Naive thymus-derived CD4-positive, alpha-beta T cell (primary cell): ENCODE measurements around the gene SUSD1. TPM values are rescaled to one million over a fixed set of nuclear protein-coding genes. Genes with fewer than 3 reads are reported as not detected.

Experiments
- ATAC-seq: fragments of 150-1000 bp; cut with Tn5 transposase; 2 replicates; pipeline ENCODE4 v1.10.0; 2021; ENCODE audit warnings: mild to moderate bottlenecking, moderate library complexity
- CTCF ChIA-PET: fragments of 350-600 bp; sonication (Branson Sonifier 250); formaldehyde crosslinking; loops from one replicate; lab custom pipeline; 2021; ENCODE audit warnings: antibody characterized with exemption; lab: Charles Lee
- POLR2A ChIA-PET: fragments of 350-600 bp; sonication (Branson Sonifier 250); formaldehyde crosslinking; loops from one replicate; lab custom pipeline; 2021; ENCODE audit warnings: antibody characterized with exemption, inconsistent platforms; lab: Charles Lee
- DNase-seq, 9 donors: peaks; one replicate each; pipeline versions ENCODE4 v3.0.0 to v3.0.0-alpha.2; 2020 to 2022; ENCODE audit warnings: mixed read lengths in 1 of 9
- H3K27ac ChIP-seq: one replicate; pipeline ENCODE4 v1.7.0; 2013; ENCODE audit warnings: mild to moderate bottlenecking, low read depth, low read length, moderate library complexity
- H3K27me3 ChIP-seq, 2 donors: one replicate each; pipeline ENCODE4 v1.7.0; 2013; ENCODE audit warnings: low read length in 2 of 2, mild to moderate bottlenecking in 2 of 2, moderate library complexity in 2 of 2; ENCODE audit not compliant: control insufficient read depth in 2 of 2, insufficient read depth in 2 of 2
- H3K36me3 ChIP-seq, 3 experiments: 1 replicate in 2 of 3; 2 replicates in 1 of 3; pipeline ENCODE4 v1.7.0; 2013; ENCODE audit warnings: low read length in 3 of 3, mild to moderate bottlenecking in 3 of 3, moderate library complexity in 1 of 3; ENCODE audit not compliant: insufficient read depth in 3 of 3, control insufficient read depth in 2 of 3
- H3K4me1 ChIP-seq, 2 donors: one replicate each; pipeline ENCODE4 v1.7.0; 2013; ENCODE audit warnings: low read length in 2 of 2, mild to moderate bottlenecking in 2 of 2, moderate library complexity in 1 of 2; ENCODE audit not compliant: control insufficient read depth in 2 of 2, insufficient read depth in 2 of 2
- H3K4me3 ChIP-seq: 2 replicates; pipeline ENCODE4 v1.7.0; 2013; ENCODE audit warnings: mild to moderate bottlenecking, low read length
- H3K9me3 ChIP-seq, 3 experiments: 1 replicate in 2 of 3; 2 replicates in 1 of 3; pipeline ENCODE4 v1.7.0; 2013; ENCODE audit warnings: low read length in 3 of 3; ENCODE audit not compliant: control insufficient read depth in 2 of 3
- H3K27ac Mint-ChIP-seq, 9 donors: one replicate each; pipeline ENCODE4 v1.8.0; 2020 to 2022; ENCODE audit warnings: mixed read lengths in 9 of 9, mild to moderate bottlenecking in 8 of 9, moderate library complexity in 5 of 9, inconsistent platforms in 2 of 9
- H3K27me3 Mint-ChIP-seq, 5 donors: one replicate each; pipeline ENCODE4 v1.8.0; 2021 to 2022; ENCODE audit warnings: mixed read lengths in 5 of 5, mild to moderate bottlenecking in 1 of 5
- H3K36me3 Mint-ChIP-seq, 5 donors: one replicate each; pipeline ENCODE4 v1.8.0; 2020 to 2022; ENCODE audit warnings: mixed read lengths in 5 of 5, mild to moderate bottlenecking in 3 of 5, inconsistent platforms in 1 of 5
- H3K4me1 Mint-ChIP-seq, 7 donors: one replicate each; pipeline ENCODE4 v1.8.0; 2020 to 2022; ENCODE audit warnings: mixed read lengths in 7 of 7, mild to moderate bottlenecking in 3 of 7, inconsistent platforms in 1 of 7
- H3K4me3 Mint-ChIP-seq, 10 donors: one replicate each; pipeline ENCODE4 v1.8.0; 2020 to 2022; ENCODE audit warnings: mild to moderate bottlenecking in 10 of 10, mixed read lengths in 10 of 10, moderate library complexity in 6 of 10, inconsistent platforms in 2 of 10
- H3K9me3 Mint-ChIP-seq, 11 donors: one replicate each; pipeline ENCODE4 v1.8.0; 2020 to 2022; ENCODE audit warnings: mixed read lengths in 11 of 11, mild to moderate bottlenecking in 4 of 11, inconsistent platforms in 1 of 11, moderate library complexity in 1 of 11
- intact Hi-C, 2 donors: fragments of 100-400 bp; cut with micrococcal nuclease; formaldehyde crosslinking; loops; one replicate each; pipeline ENCODE4 v1.15.1; 2023
- polyA plus RNA-seq, 2 donors: library from polyadenylated mRNA; unstranded; fragments of 300-500 nt; fragmentation: Illumina TruSeq; gene quantifications; one replicate each; pipeline ENCODE4 v1.2.3, GENCODE V29; 2021
- total RNA-seq, 6 experiments: library from RNA in 5 of 6; stranded (reverse) in 5 of 6; gene quantifications; 1 replicate in 5 of 6; 2 replicates in 1 of 6; pipeline ENCODE4 v1.2.3 and lab custom pipeline; 2021 to 2026

Gene SUSD1
- total and polyA plus RNA-seq, 7 experiments from 2014 or later: 2.3 to 27.0 (median 4.6) TPM

DNA sequence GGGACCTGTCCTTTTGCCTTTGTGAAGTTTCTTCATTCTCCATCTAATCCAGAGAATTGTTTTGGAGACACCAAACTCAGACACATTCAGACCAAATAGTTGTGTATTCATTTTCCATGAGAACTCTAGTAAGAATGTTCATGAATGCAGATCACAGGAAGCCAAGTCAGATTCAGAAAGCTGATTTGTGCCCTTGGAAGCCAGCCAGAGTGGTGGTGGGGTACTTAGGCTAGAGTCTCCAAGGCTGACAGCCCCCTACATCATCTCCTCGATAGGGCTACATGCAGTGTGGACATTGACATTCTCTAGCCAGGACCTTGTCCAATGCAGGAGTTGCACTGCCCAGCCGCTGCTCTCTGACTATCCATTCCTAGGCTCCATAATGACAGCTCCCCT lies 140.9 kb downstream of the SUSD1 start:
- H3K4me1 Mint-ChIP-seq: peaks cover 41 to 76% (median 59%) of the 10 kb centered on the region in 7 donors
- no peak overlapping the region for H3K27ac ChIP-seq
- ChIA-PET CTCF (no interaction called here), POLR2A (interaction anchor here (1.5 to 1.7 kb wide), 2 partner anchors 114 to 138 kb away, joined by 4 to 7 read pairs; partner anchors contain the start of gene UGCG)
- peak overlapping the region in 1 of 9 donors; percentile 11 for H3K27ac Mint-ChIP-seq
- H3K4me1 ChIP-seq: peaks cover 21 to 31% of the 10 kb centered on the region in 2 donors
- peaks cover 0 to 16% (median 4%) of the 10 kb centered on the region in 5 donors for H3K27me3 Mint-ChIP-seq
- no peaks in the 10 kb centered on the region for H3K36me3 ChIP-seq
- peak overlapping the region in 1 of 10 donors; percentile 7 for H3K4me3 Mint-ChIP-seq
- no peak for DNase-seq
- ATAC-seq: no peak
- H3K27me3 ChIP-seq: no peaks in the 10 kb centered on the region
- H3K9me3 Mint-ChIP-seq: peaks cover 0 to 1% (median 0%) of the 10 kb centered on the region in 11 donors
- no peaks in the 10 kb centered on the region for H3K9me3 ChIP-seq
- no peak overlapping the region for H3K4me3 ChIP-seq
- peaks cover 0 to 51% (median 3%) of the 10 kb centered on the region in 5 donors for H3K36me3 Mint-ChIP-seq
- intact Hi-C loops: no loop called here

- POLR2A ChIA-PET: interaction anchor here (0.7 to 1.1 kb wide), 2 partner anchors 30 to 42 kb away, joined by 3 read pairs; no protein-coding TSS in a partner anchor
Observed at GRCh38 chr9:112033237-112034215, 141.6 kb downstream of the SUSD1 start.

GRCh38 chr9:112032743-112033142 lies 142.4 kb downstream of the SUSD1 start:
- intact Hi-C loops: no loop called here

More at GRCh38 chr9:112033237-112034215, 141.6 kb downstream of the SUSD1 start:
- H3K4me1 ChIP-seq: peaks cover 19 to 26% of the 10 kb centered on the region in 2 donors
- H3K27ac ChIP-seq: no peak overlapping the region
- no peaks in the 10 kb centered on the region for H3K9me3 ChIP-seq
- Mint-ChIP-seq H3K27me3 (peaks cover 0 to 13% (median 4%) of the 10 kb centered on the region in 5 donors), H3K27ac (peak overlapping the region in 1 of 9 donors; percentile 11), H3K4me1 (peaks cover 36 to 75% (median 58%) of the 10 kb centered on the region in 7 donors), H3K36me3 (peaks cover 0 to 51% (median 3%) of the 10 kb centered on the region in 5 donors), H3K9me3 (peaks cover 0 to 1% (median 0%) of the 10 kb centered on the region in 11 donors), H3K4me3 (peak overlapping the region in 2 of 10 donors; percentile 7 to 49)
- H3K27me3 ChIP-seq: no peaks in the 10 kb centered on the region
- H3K36me3 ChIP-seq: no peaks in the 10 kb centered on the region
- ATAC-seq: no peak
- no peak for DNase-seq
- no peak overlapping the region for H3K4me3 ChIP-seq
- CTCF ChIA-PET: interaction anchor here (0.7 kb wide), 1 partner anchor 13 kb away, joined by 3 read pairs; no protein-coding TSS in a partner anchor
- intact Hi-C loops: no loop called here

DNA sequence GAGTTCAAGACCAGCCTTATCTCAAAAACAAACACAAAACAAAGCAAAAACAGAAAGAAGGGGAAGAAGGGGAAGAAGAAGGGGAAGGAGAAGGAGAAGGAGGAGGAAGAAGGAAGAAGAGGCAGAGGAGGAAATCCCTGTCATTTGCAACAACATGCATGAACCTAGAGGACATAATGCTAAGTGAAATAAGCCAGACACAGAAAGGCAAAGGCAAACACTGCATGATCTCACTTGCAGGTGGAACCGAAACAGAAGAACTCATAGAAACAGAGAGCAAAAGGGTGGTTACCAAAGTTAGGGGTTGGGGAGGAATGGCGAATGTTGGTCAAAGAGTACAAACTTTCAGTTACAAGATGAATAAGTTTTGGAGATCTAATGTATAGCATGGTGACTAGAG lies 143.1 kb downstream of the SUSD1 start:
- ATAC-seq (no peak), DNase-seq (no peak)
- no peak overlapping the region for H3K27ac Mint-ChIP-seq
- H3K27me3 ChIP-seq: no peaks in the 10 kb centered on the region
- intact Hi-C loops: no loop called here
- H3K27ac ChIP-seq: no peak overlapping the region
- H3K36me3 Mint-ChIP-seq: peaks cover 0 to 49% (median 3%) of the 10 kb centered on the region in 5 donors
- H3K4me1 Mint-ChIP-seq: peaks cover 31 to 60% (median 44%) of the 10 kb centered on the region in 7 donors
- H3K27me3 Mint-ChIP-seq: peaks cover 0 to 15% (median 4%) of the 10 kb centered on the region in 5 donors
- H3K9me3 ChIP-seq: no peaks in the 10 kb centered on the region
- ChIA-PET POLR2A (no interaction called here), CTCF (no interaction called here)
- no peaks in the 10 kb centered on the region for H3K36me3 ChIP-seq
- H3K4me1 ChIP-seq: peaks cover 7 to 15% of the 10 kb centered on the region in 2 donors
- peaks cover 0 to 2% (median 0%) of the 10 kb centered on the region in 11 donors for H3K9me3 Mint-ChIP-seq
- no peak overlapping the region for H3K4me3 ChIP-seq
- H3K4me3 Mint-ChIP-seq: peak overlapping the region in 1 of 10 donors; percentile 7

More at GRCh38 chr9:112032743-112033142, 142.4 kb downstream of the SUSD1 start:
- no peak overlapping the region for H3K4me3 ChIP-seq
- POLR2A ChIA-PET: interaction anchor here (1.1 kb wide), 1 partner anchor 41 kb away, joined by 3 read pairs; no protein-coding TSS in a partner anchor
- DNase-seq: no peak
- H3K27me3 ChIP-seq: no peaks in the 10 kb centered on the region
- Mint-ChIP-seq H3K4me1 (peaks cover 36 to 68% (median 51%) of the 10 kb centered on the region in 7 donors), H3K4me3 (no peak overlapping the region), H3K27ac (no peak overlapping the region), H3K36me3 (peaks cover 0 to 54% (median 3%) of the 10 kb centered on the region in 5 donors), H3K27me3 (peaks cover 0 to 15% (median 4%) of the 10 kb centered on the region in 5 donors), H3K9me3 (peaks cover 0 to 2% (median 0%) of the 10 kb centered on the region in 11 donors)
- CTCF ChIA-PET: interaction anchor here (0.7 kb wide), 1 partner anchor 14 kb away, joined by 3 read pairs; no protein-coding TSS in a partner anchor
- H3K27ac ChIP-seq: no peak overlapping the region
- peaks cover 14 to 21% of the 10 kb centered on the region in 2 donors for H3K4me1 ChIP-seq
- H3K36me3 ChIP-seq: no peaks in the 10 kb centered on the region
- no peaks in the 10 kb centered on the region for H3K9me3 ChIP-seq
- ATAC-seq: no peak

GRCh38 chr9:112031400-112031799 lies 143.7 kb downstream of the SUSD1 start:
- POLR2A ChIA-PET: no interaction called here
- peaks cover 27 to 57% (median 40%) of the 10 kb centered on the region in 7 donors for H3K4me1 Mint-ChIP-seq

DNA sequence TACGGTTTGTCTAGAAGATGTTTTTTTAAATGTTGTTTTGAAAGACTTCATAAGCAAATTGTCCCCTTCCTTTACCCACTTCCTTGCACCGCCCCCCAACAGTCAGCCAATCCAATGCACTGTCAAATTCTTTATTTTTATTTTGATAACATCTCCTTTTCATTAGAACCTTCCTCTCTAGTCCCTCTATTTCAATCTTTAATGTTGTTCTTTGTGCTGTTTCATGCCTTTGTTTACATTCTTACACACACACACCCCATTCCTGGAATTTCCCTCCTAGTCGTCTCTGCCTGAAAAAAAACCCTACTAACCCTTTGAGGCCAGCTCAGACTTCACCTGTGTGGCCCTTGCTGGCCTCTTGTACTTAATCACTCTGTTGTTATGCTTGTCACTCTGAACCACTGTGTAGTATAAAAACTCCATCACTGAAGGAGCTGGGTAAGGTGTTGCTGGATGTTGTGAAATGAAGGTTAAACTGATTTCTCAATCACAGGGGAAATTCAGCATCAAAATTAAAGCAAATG lies 145.1 kb downstream of the SUSD1 start:
- Histone ChIP-seq H3K27ac (no peak overlapping the region), H3K9me3 (no peaks in the 10 kb centered on the region), H3K27me3 (no peaks in the 10 kb centered on the region), H3K4me3 (no peak overlapping the region), H3K4me1 (peaks cover 0 to 13% of the 10 kb centered on the region in 2 donors), H3K36me3 (no peaks in the 10 kb centered on the region)
- Mint-ChIP-seq H3K4me1 (peaks cover 22 to 48% (median 31%) of the 10 kb centered on the region in 7 donors), H3K9me3 (peaks cover 0 to 5% (median 1%) of the 10 kb centered on the region in 11 donors), H3K4me3 (peak overlapping the region in 4 of 10 donors; percentile 3 to 33 (median 17)), H3K36me3 (peaks cover 0 to 47% (median 6%) of the 10 kb centered on the region in 5 donors), H3K27me3 (peaks cover 0 to 20% (median 4%) of the 10 kb centered on the region in 5 donors), H3K27ac (peak overlapping the region in 2 of 9 donors; percentile 10 to 30)
- ATAC-seq (no peak), DNase-seq (no peak)
- CTCF ChIA-PET: no interaction called here
- POLR2A ChIA-PET: no interaction called here
- intact Hi-C loops: loop anchor here in 1 of 2 donors (1.0 kb wide), 1 partner anchor 7 kb away; no protein-coding TSS in a partner anchor

More at GRCh38 chr9:112031400-112031799, 143.7 kb downstream of the SUSD1 start:
- Histone ChIP-seq H3K27ac (no peak overlapping the region), H3K4me1 (peaks cover 1 to 13% of the 10 kb centered on the region in 2 donors), H3K4me3 (no peak overlapping the region), H3K27me3 (no peaks in the 10 kb centered on the region), H3K36me3 (no peaks in the 10 kb centered on the region), H3K9me3 (no peaks in the 10 kb centered on the region)
- peaks cover 0 to 49% (median 3%) of the 10 kb centered on the region in 5 donors for H3K36me3 Mint-ChIP-seq
- no peak overlapping the region for H3K4me3 Mint-ChIP-seq
- H3K9me3 Mint-ChIP-seq: peaks cover 0 to 2% (median 0%) of the 10 kb centered on the region in 11 donors
- DNase-seq (no peak), ATAC-seq (no peak)
- intact Hi-C loops: no loop called here
- no peak overlapping the region for H3K27ac Mint-ChIP-seq
- CTCF ChIA-PET: interaction anchor here (0.6 kb wide), 1 partner anchor 369 kb away, joined by 3 read pairs; no protein-coding TSS in a partner anchor
- peaks cover 0 to 15% (median 4%) of the 10 kb centered on the region in 5 donors for H3K27me3 Mint-ChIP-seq
